B cell (primary cell): ENCODE data around the gene OLAH.

ENCODE experiments used
- CTCF ChIP-seq: fragments of 200-600 bp; IDR thresholded peaks from one replicate; pipeline ENCODE4 v1.8.0; 2022; ENCODE audit warnings: antibody characterized with exemption, mild to moderate bottlenecking
- EZH2 ChIP-seq: IDR thresholded peaks from 2 replicates; pipeline ENCODE4 v1.6.1; 2012; ENCODE audit warnings: borderline replicate concordance, low read depth, mild to moderate bottlenecking, moderate library complexity, low read length; ENCODE audit not compliant: insufficient read depth, poor library complexity, severe bottlenecking

- no peak for TF ChIP-seq EZH2
- TF ChIP-seq CTCF = no peak
These were observed 25.1 kb downstream of the OLAH start for GRCh38 chr10:15068802-15069201.
